GM19099 (cell line): ENCODE measurements around the gene IL17D.

Experiments used
- POLR2A ChIP-seq: IDR thresholded peaks from 3 replicates; pipeline ENCODE4 v1.6.1; 2011; ENCODE audit warnings: low read depth; ENCODE audit not compliant: insufficient read length; ENCODE audit errors: extremely low read depth

Gene IL17D

GRCh38 chr13:20729633-20730585, 26.4 kb downstream of the IL17D start:
- TF ChIP-seq POLR2A = no peak

- no peak for TF ChIP-seq POLR2A
Observed at GRCh38 chr13:20738616-20739015, 35.1 kb downstream of the IL17D start.

GRCh38 chr13:20740021-20740420, 36.5 kb downstream of the IL17D start:
- no peak for TF ChIP-seq POLR2A

- TF ChIP-seq POLR2A = no peak
Observed at GRCh38 chr13:20749377-20749776, 45.9 kb downstream of the IL17D start.

- TF ChIP-seq POLR2A = no peak
Observed at GRCh38 chr13:20754009-20754408, 50.5 kb downstream of the IL17D start.

- TF ChIP-seq POLR2A = no peak
Observed at GRCh38 chr13:20760872-20761271, 57.4 kb downstream of the IL17D start.

- TF ChIP-seq POLR2A = no peak
Observed at GRCh38 chr13:20767309-20767943, 63.9 kb downstream of the IL17D start.

- TF ChIP-seq POLR2A = no peak
Observed at GRCh38 chr13:20769091-20769490, 65.6 kb downstream of the IL17D start.

- TF ChIP-seq POLR2A = no peak
Observed at GRCh38 chr13:20769834-20770233, 66.3 kb downstream of the IL17D start.
